Stimulated activated CD4-positive, alpha-beta T cell treated with anti-CD3 and anti-CD28 coated beads, Interleukin-15, amount 100 ng/mL, for 24 hours (primary cell): ENCODE measurements around the gene TYW1.
"Not testable (repeated sequence)": the region's sequence is repeated elsewhere in the genome, so short reads cannot be mapped to it uniquely, and the experiment has no call there.

Source experiments
- DNase-seq: peaks from one replicate; pipeline ENCODE4 v3.0.0-alpha.2; 2020

The TYW1 gene

GRCh38 chr7:67049908-67050307 is 53.3 kb downstream of the TYW1 start:
- not testable (repeated sequence) for DNase-seq

- not testable (repeated sequence) for DNase-seq
Observed at GRCh38 chr7:67052161-67052560, 55.5 kb downstream of the TYW1 start.

- no peak for DNase-seq
Observed at GRCh38 chr7:67056683-67057082, 60.0 kb downstream of the TYW1 start.

- not testable (repeated sequence) for DNase-seq
Observed at GRCh38 chr7:67061321-67061720, 64.7 kb downstream of the TYW1 start.

- not testable (repeated sequence) for DNase-seq
Observed at GRCh38 chr7:67062802-67063201, 66.2 kb downstream of the TYW1 start.

- not testable (repeated sequence) for DNase-seq
Observed at GRCh38 chr7:67066950-67067622, 70.5 kb downstream of the TYW1 start.

GRCh38 chr7:67076120-67076519 is 79.5 kb downstream of the TYW1 start:
- DNase-seq = not testable (repeated sequence)

- DNase-seq = not testable (repeated sequence)
Observed at GRCh38 chr7:67082880-67083279, 86.2 kb downstream of the TYW1 start.

- not testable (repeated sequence) for DNase-seq
Observed at GRCh38 chr7:67089261-67089660, 92.6 kb downstream of the TYW1 start.

GRCh38 chr7:67091053-67091452 is 94.4 kb downstream of the TYW1 start:
- DNase-seq = not testable (repeated sequence)

GRCh38 chr7:67098031-67098430 is 101.4 kb downstream of the TYW1 start:
- not testable (repeated sequence) for DNase-seq

GRCh38 chr7:67099406-67099805 is 102.8 kb downstream of the TYW1 start:
- not testable (repeated sequence) for DNase-seq

- not testable (repeated sequence) for DNase-seq
Observed at GRCh38 chr7:67100038-67100437, 103.4 kb downstream of the TYW1 start.

- no peak for DNase-seq
Observed at GRCh38 chr7:67100956-67101361, 104.3 kb downstream of the TYW1 start.

- not testable (repeated sequence) for DNase-seq
Observed at GRCh38 chr7:67104937-67105336, 108.3 kb downstream of the TYW1 start.

GRCh38 chr7:67105377-67105776 is 108.7 kb downstream of the TYW1 start:
- peak; percentile 24 for DNase-seq

GRCh38 chr7:67106255-67106654 is 109.6 kb downstream of the TYW1 start:
- DNase-seq = not testable (repeated sequence)

- not testable (repeated sequence) for DNase-seq
Observed at GRCh38 chr7:67111342-67111741, 114.7 kb downstream of the TYW1 start.

GRCh38 chr7:67114483-67115246 is 118.0 kb downstream of the TYW1 start:
- DNase-seq = not testable (repeated sequence)

GRCh38 chr7:67120491-67120890 is 123.9 kb downstream of the TYW1 start:
- DNase-seq = not testable (repeated sequence)

- not testable (repeated sequence) for DNase-seq
Observed at GRCh38 chr7:67128257-67128656, 131.6 kb downstream of the TYW1 start.

GRCh38 chr7:67130766-67131165 is 134.1 kb downstream of the TYW1 start:
- DNase-seq = not testable (repeated sequence)

- peak; percentile 31 for DNase-seq
Observed at GRCh38 chr7:67134912-67135311, 138.3 kb downstream of the TYW1 start.
